Trophoblast cell (in vitro differentiated cells and primary cell): ENCODE data around the gene RCBTB2.

ENCODE experiments used
- DNase-seq, 2 donors: peaks; one replicate each; pipeline ENCODE4 v3.0.0-alpha.2; 2016
- H2AFZ ChIP-seq: 2 replicates; pipeline ENCODE4 v1.6.1; 2013; ENCODE audit warnings: low read length, moderate library complexity, mild to moderate bottlenecking; ENCODE audit not compliant: insufficient read depth, poor library complexity
- H2AK5ac ChIP-seq: 2 replicates; pipeline ENCODE4 v1.6.1; 2013; ENCODE audit warnings: mild to moderate bottlenecking, low read length
- H2BK120ac ChIP-seq: 2 replicates; pipeline ENCODE4 v1.6.1; 2013; ENCODE audit warnings: low read length, mild to moderate bottlenecking, moderate library complexity; ENCODE audit not compliant: insufficient read depth, poor library complexity
- H2BK12ac ChIP-seq: 2 replicates; pipeline ENCODE4 v1.6.1; 2013; ENCODE audit warnings: mild to moderate bottlenecking, low read length, moderate library complexity
- H2BK5ac ChIP-seq: 2 replicates; pipeline ENCODE4 v1.6.1; 2013; ENCODE audit warnings: low read length, low read depth, moderate library complexity, mild to moderate bottlenecking; ENCODE audit not compliant: poor library complexity
- H3K14ac ChIP-seq: 2 replicates; pipeline ENCODE4 v1.6.1; 2013; ENCODE audit warnings: mild to moderate bottlenecking, low read length
- H3K18ac ChIP-seq: 2 replicates; pipeline ENCODE4 v1.6.1; 2013; ENCODE audit warnings: mild to moderate bottlenecking, low read length
- H3K23ac ChIP-seq: 2 replicates; pipeline ENCODE4 v1.6.1; 2013; ENCODE audit warnings: low read length
- H3K27ac ChIP-seq: 2 replicates; pipeline ENCODE4 v1.5.1; 2013; ENCODE audit warnings: low read depth, mild to moderate bottlenecking, inconsistent platforms, low read length, moderate library complexity
- H3K27me3 ChIP-seq: 2 replicates; pipeline ENCODE4 v1.6.1; 2013; ENCODE audit warnings: inconsistent platforms, mild to moderate bottlenecking, low read length, moderate library complexity; ENCODE audit not compliant: insufficient read depth
- H3K36me3 ChIP-seq, 2 experiments: 1 replicate in 1 of 2; 2 replicates in 1 of 2; pipeline ENCODE4 v1.6.1; 2013; ENCODE audit warnings: low read length in 2 of 2, mild to moderate bottlenecking in 2 of 2, moderate library complexity in 1 of 2; ENCODE audit not compliant: insufficient read depth in 2 of 2, control insufficient read depth in 1 of 2
- H3K4ac ChIP-seq: 2 replicates; pipeline ENCODE4 v1.6.1; 2013; ENCODE audit warnings: low read depth, mild to moderate bottlenecking, low read length, moderate library complexity
- H3K4me1 ChIP-seq, 2 experiments: 1 replicate in 1 of 2; 2 replicates in 1 of 2; pipeline ENCODE4 v1.6.1; 2013; ENCODE audit warnings: low read length in 2 of 2, mild to moderate bottlenecking in 2 of 2, moderate library complexity in 1 of 2; ENCODE audit not compliant: insufficient read depth in 2 of 2, control insufficient read depth in 1 of 2
- H3K4me2 ChIP-seq: 2 replicates; pipeline ENCODE4 v1.6.1; 2013; ENCODE audit warnings: inconsistent platforms, mild to moderate bottlenecking, low read length, moderate library complexity
- H3K4me3 ChIP-seq: 2 replicates; pipeline ENCODE4 v1.5.1; 2013; ENCODE audit warnings: mild to moderate bottlenecking, low read depth, low read length, inconsistent platforms
- H3K79me1 ChIP-seq: one replicate; pipeline ENCODE4 v1.6.1; 2013; ENCODE audit warnings: low read length
- H3K79me2 ChIP-seq: 2 replicates; pipeline ENCODE4 v1.6.1; 2013; ENCODE audit warnings: low read length, mild to moderate bottlenecking; ENCODE audit not compliant: control insufficient read depth, insufficient read depth, poor library complexity
- H3K9ac ChIP-seq: 2 replicates; pipeline ENCODE4 v1.6.1; 2013; ENCODE audit warnings: mild to moderate bottlenecking, low read length
- H3K9me3 ChIP-seq: 2 replicates; pipeline ENCODE4 v1.6.1; 2013; ENCODE audit warnings: low read depth, mild to moderate bottlenecking, control low read depth, inconsistent platforms, low read length; ENCODE audit not compliant: insufficient read depth
- H4K12ac ChIP-seq: 2 replicates; pipeline ENCODE4 v1.6.1; 2013; ENCODE audit warnings: low read depth, mild to moderate bottlenecking, low read length, moderate library complexity
- H4K8ac ChIP-seq: 2 replicates; pipeline ENCODE4 v1.6.1; 2013; ENCODE audit warnings: low read depth, mild to moderate bottlenecking, low read length, moderate library complexity
- H4K91ac ChIP-seq: one replicate; pipeline ENCODE4 v1.6.1; 2013; ENCODE audit warnings: low read depth, mild to moderate bottlenecking, low read length, moderate library complexity
- WGBS: extraction: QIAGEN DNeasy Blood & Tissue Kit; methylation state at CpG from one replicate; pipeline ENCODE4 v1.1.7; 2013; ENCODE audit warnings: missing lambda C conversion rate; ENCODE audit not compliant: insufficient read length, insufficient coverage; ENCODE audit errors: extremely low coverage; 5-methylcytosine and 5-hydroxymethylcytosine counted together

Gene RCBTB2

GRCh38 chr13:48564056-48564455 lies 31.2 kb upstream of the RCBTB2 start:
- Histone ChIP-seq H4K8ac (no peak overlapping the region), H3K18ac (no peak overlapping the region), H3K9ac (no peak overlapping the region), H3K27me3 (no peaks in the 10 kb centered on the region), H3K9me3 (no peaks in the 10 kb centered on the region), H4K12ac (no peak overlapping the region), H3K4me3 (no peak overlapping the region), H3K23ac (no peak overlapping the region), H2AFZ (no peak overlapping the region), H2BK12ac (no peak overlapping the region), H3K4me2 (no peak overlapping the region), H3K14ac (no peak overlapping the region), H4K91ac (no peak overlapping the region), H3K4ac (no peak overlapping the region), H2BK5ac (no peak overlapping the region), H2BK120ac (no peak overlapping the region), H3K27ac (no peak overlapping the region), H2AK5ac (no peak overlapping the region), H3K79me2 (no peaks in the 10 kb centered on the region), H3K79me1 (no peaks in the 10 kb centered on the region), H3K36me3 (no peaks in the 10 kb centered on the region), H3K4me1 (no peaks in the 10 kb centered on the region)
- no CpG with 5 or more reads among the region's 3 CpGs for WGBS
- DNase-seq = no peak

- H3K4me1 ChIP-seq = no peaks in the 10 kb centered on the region
- no peak overlapping the region for H2BK120ac ChIP-seq
- H4K12ac ChIP-seq = no peak overlapping the region
- H2AFZ ChIP-seq = no peak overlapping the region
- H3K27ac ChIP-seq = no peak overlapping the region
- no peak overlapping the region for H2BK5ac ChIP-seq
- H3K27me3 ChIP-seq = no peaks in the 10 kb centered on the region
- H4K8ac ChIP-seq = no peak overlapping the region
- no peak overlapping the region for H3K18ac ChIP-seq
- DNase-seq = no peak
- no peaks in the 10 kb centered on the region for H3K9me3 ChIP-seq
- no peak overlapping the region for H3K4me2 ChIP-seq
- H3K79me1 ChIP-seq = no peaks in the 10 kb centered on the region
- no peak overlapping the region for H3K14ac ChIP-seq
- H4K91ac ChIP-seq = no peak overlapping the region
- H3K79me2 ChIP-seq = no peaks in the 10 kb centered on the region
- H3K23ac ChIP-seq = no peak overlapping the region
- H3K4ac ChIP-seq = no peak overlapping the region
- H2BK12ac ChIP-seq = no peak overlapping the region
- H3K4me3 ChIP-seq = no peak overlapping the region
- no peaks in the 10 kb centered on the region for H3K36me3 ChIP-seq
- no peak overlapping the region for H2AK5ac ChIP-seq
- no peak overlapping the region for H3K9ac ChIP-seq
These were observed 30.7 kb upstream of the RCBTB2 start for GRCh38 chr13:48563626-48564025.

- Histone ChIP-seq H3K4me3 (no peak overlapping the region), H4K12ac (no peak overlapping the region), H3K9ac (no peak overlapping the region), H3K18ac (no peak overlapping the region), H3K4me2 (no peak overlapping the region), H3K27me3 (no peaks in the 10 kb centered on the region), H2AFZ (no peak overlapping the region), H2BK12ac (no peak overlapping the region), H3K14ac (no peak overlapping the region), H3K4me1 (no peaks in the 10 kb centered on the region), H2BK5ac (no peak overlapping the region), H3K27ac (no peak overlapping the region), H3K36me3 (no peaks in the 10 kb centered on the region), H3K79me1 (no peaks in the 10 kb centered on the region), H3K79me2 (no peaks in the 10 kb centered on the region), H2BK120ac (no peak overlapping the region), H3K23ac (no peak overlapping the region), H3K9me3 (no peaks in the 10 kb centered on the region), H4K91ac (no peak overlapping the region), H4K8ac (no peak overlapping the region), H2AK5ac (no peak overlapping the region), H3K4ac (no peak overlapping the region)
- no CpG with 5 or more reads among the region's 4 CpGs for WGBS
- no peak for DNase-seq
These were observed 29.6 kb upstream of the RCBTB2 start for GRCh38 chr13:48562296-48563066.

DNA sequence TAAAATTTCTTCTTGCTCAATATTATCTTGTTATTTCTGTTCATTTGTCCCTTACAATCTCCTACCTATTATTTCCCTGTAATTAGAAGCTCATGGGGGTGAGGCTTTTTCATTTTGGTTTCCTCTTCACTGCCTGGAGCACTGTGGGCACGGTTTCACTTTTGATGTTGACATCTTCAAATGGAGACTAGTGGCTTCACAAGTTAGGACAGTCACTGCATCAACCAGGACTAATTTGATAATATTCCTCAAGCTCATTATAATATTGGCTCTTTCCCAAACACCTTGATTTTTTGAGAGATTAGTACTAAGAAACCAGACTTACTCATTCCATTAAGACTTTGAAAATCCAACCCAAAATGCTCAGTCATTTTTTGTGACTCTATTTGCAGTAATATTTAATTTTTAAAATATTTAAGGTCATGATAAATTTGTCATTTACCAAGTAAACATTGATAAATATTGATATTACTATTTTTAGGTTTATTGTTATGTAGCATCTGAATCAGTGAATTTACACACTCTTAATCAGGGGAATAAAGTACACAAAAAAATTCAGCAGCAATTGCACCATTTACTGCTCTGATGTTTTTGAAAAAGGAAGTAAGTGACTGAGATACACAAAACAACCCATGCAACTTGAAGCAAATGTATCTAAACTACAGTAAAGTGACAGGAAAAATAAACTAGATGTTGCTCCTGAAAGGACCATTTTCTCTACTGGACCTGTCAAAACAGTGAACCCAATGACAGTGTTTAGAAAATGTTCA lies 28.8 kb upstream of the RCBTB2 start:
- no peak overlapping the region for H2BK120ac ChIP-seq
- no peak overlapping the region for H3K27ac ChIP-seq
- no peak overlapping the region for H3K4me3 ChIP-seq
- DNase-seq = no peak
- H3K23ac ChIP-seq = no peak overlapping the region
- no peak overlapping the region for H3K14ac ChIP-seq
- no peak overlapping the region for H4K8ac ChIP-seq
- no peaks in the 10 kb centered on the region for H3K36me3 ChIP-seq
- H2BK12ac ChIP-seq = no peak overlapping the region
- H3K4me2 ChIP-seq = no peak overlapping the region
- no peak overlapping the region for H3K9ac ChIP-seq
- H4K12ac ChIP-seq = no peak overlapping the region
- no peaks in the 10 kb centered on the region for H3K4me1 ChIP-seq
- H3K79me1 ChIP-seq = no peaks in the 10 kb centered on the region
- no peaks in the 10 kb centered on the region for H3K79me2 ChIP-seq
- no peak overlapping the region for H4K91ac ChIP-seq
- no peak overlapping the region for H2BK5ac ChIP-seq
- H3K27me3 ChIP-seq = no peaks in the 10 kb centered on the region
- WGBS = no CpG with 5 or more reads among the region's 1 CpG
- no peak overlapping the region for H3K4ac ChIP-seq
- H2AK5ac ChIP-seq = no peak overlapping the region
- no peaks in the 10 kb centered on the region for H3K9me3 ChIP-seq
- no peak overlapping the region for H2AFZ ChIP-seq
- no peak overlapping the region for H3K18ac ChIP-seq
